NCI-H524 treated with DMSO at 0.1 percent for 48 hours (cell line): Measurements from ENCODE around the gene NAA15.
"Not testable (repeated sequence)": the region's sequence is repeated elsewhere in the genome, so short reads cannot be mapped to it uniquely, and the experiment has no call there.

ENCODE experiments used
- DNase-seq: peaks from one replicate; lab custom pipeline; 2025; lab: John Stamatoyannopoulos, UW

NAA15 gene

DNA sequence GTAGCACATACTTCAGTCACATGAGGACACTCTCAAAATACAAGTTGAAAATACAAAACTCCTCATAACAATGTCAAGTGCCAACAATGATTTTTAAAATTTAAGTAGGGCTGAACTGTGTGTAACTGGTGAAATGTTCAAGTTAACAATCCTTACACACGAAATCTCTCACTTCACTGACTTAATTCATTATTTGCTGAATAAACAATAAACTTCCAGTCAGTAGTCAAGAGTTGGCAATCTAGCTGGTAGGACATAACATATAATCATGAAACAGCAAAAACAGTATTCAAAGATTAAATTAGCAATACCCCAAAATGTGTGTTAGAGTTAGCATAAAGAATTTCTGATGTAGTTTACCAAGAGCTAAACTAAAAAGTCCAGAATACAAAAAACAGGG lies 150.7 kb downstream of the NAA15 start:
- no peak for DNase-seq

DNA sequence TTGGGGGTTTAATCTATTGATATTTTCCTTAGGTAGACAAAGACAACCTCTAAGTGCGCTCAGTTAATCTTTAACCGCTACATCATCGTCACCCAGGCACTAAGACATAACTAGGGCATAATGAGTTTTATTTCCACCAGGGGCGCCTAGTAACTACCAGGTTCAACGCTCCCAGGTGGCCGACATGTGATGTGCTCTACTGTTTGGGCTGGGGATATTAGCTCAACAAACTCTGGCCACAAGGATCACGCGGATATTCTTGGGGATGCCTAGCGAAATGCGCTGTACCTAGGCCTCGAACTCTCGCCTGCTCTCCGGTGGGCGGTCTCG lies 151.7 kb downstream of the NAA15 start:
- DNase-seq: no peak

DNA sequence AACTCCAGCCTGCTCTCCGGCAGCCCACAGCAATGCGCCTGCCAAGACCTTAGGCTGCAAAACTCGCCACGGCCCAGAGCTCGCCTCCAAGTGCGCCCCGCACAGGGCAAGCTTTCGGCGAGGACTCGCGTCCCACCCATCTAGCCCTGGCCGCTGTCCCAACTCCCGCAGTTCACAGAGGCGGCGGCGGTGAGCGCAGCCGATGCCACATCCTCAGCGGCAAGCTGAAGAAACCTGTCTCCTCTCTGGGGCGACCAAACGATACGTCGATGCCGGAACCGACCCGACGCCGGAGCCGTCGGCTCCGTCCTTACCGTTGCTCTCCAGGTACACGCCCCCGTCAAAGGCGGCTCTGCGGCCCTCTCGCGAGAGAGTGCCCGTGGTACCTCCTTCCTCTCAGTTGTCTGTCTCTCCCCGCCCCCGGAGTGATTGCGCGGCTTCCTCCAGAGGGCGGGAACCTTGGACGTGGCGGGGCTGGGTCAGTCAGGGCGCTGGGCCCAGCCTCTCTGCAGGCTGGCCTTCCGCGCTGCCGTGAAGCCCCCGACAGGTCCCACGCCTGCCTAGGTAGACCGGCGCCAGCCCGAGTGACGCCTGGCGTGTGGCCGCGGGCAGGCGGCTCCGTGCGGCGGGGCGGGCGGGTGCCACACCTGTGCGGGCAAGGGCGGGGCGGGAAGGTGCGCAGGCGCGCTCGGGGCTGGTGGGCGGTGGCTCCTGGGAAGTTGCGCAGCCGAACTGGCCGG lies 152.2 kb downstream of the NAA15 start:
- DNase-seq: peak; percentile 43

DNA sequence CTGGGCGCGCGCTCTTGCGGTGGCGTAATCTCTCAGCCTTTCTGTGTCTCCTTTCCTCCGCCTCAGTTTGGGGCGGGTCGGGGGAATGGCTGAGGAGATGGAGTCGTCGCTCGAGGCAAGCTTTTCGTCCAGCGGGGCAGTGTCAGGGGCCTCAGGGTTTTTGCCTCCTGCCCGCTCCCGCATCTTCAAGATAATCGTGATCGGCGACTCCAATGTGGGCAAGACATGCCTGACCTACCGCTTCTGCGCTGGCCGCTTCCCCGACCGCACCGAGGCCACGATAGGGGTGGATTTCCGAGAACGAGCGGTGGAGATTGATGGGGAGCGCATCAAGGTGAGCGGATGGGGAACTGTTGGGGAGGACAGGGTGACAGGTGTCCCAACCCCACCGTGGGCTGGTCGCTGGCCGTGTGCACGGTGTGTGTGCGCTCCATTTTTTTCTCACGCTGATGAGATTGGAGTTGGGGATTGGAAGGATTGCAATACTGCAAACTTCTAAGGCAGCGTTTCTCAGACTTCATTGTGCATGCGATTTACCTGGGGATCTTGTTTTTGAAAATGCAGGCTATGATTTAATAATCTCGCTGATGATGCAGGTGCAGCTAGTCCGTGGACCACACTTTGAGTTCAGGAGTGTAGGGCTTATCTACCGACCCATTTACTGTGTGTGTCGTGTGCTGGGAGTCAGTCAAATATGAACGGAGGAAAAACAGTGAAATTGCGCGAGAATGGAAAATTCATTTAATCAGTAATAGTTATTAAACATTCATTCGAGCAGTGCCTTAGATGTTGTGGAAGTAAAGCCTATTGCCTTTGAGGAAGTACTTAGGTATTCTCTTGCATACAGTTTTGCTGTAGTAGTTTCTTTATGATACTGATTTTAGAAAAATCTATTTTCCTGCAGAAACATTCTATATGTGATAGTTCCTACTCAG lies 153.1 kb downstream of the NAA15 start, which contains the start of gene RAB33B:
Gene RAB33B (plus strand): TSS at position 11 of the 935 bp plus-strand sequence. CDS start 75 bp downstream, at position 86.
- peak; percentile 8 for DNase-seq

DNA sequence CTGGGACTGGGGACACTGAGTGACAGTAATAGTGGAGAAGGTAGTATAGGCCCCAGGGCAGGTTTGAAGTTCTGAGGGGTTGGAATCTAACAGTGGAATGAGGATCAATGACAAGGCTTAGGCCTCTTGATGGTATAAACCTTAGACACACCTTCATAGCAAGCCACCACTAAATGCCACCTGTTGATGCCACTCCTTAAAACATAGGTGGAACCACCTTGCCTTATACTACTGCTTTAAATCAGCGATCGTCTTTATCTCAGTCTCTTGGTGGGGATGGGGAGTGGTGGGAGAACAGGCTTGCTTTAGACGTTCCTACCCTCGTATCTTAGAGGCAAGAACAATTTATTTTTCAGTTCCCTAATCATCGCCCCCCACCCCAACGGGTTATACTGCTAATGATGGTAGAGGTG lies 153.8 kb downstream of the NAA15 start:
- DNase-seq: no peak

DNA sequence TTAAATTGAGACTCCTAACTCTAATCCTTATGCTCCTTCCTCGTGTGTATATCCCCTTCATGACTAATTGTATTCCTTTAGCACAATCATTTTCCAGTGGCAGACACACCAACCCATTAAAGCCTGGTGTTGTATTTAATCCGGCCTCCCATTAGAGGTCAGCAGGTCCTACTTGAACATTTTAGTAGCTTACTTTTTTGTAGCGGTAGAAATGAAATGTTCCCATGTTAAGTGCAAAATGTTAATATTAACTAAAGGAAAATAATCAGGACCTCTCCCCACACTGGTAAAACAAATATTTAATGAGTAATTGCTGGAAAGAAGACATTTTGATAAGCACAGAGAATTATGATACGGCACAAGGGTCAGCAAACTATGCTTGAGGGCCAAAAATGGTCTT lies 156.0 kb downstream of the NAA15 start:
- no peak for DNase-seq

DNA sequence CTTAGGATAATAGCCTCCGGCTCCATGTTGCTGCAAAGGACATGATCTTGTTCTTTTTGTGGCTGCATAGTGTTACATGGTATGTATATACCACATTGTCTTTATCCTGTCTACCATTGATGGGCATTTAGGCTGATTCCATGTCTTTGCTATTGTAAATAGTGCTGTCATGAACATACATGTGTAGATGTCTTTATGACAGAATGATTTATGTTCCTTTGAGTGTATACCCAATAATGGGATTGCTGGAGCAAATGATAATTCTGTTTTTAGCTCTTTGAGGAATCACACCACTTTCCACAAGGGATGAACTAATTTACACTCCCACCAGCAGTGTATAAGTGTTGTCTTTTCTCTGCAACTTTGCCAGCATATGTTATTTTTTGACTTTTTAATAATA lies 157.2 kb downstream of the NAA15 start:
- DNase-seq: no peak

DNA sequence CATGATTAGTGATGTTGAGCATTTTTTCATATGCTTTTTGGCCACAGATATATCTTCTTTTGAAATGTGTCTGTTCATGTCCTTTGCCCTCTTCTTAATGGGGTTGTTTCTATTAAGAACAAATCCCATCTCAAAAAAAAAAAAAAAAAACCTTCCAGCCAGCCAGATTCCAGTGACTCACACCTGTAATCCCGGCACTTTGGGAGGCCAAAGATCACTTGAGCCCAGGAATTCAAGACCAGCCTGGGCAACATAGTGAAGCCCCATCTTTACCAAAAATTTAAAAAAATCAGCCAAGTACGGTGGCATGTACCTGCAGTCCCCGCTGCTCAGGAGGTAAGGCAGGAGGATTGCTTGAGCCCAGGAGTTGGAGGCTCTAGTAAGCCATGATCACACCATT lies 157.7 kb downstream of the NAA15 start:
- no peak for DNase-seq

DNA sequence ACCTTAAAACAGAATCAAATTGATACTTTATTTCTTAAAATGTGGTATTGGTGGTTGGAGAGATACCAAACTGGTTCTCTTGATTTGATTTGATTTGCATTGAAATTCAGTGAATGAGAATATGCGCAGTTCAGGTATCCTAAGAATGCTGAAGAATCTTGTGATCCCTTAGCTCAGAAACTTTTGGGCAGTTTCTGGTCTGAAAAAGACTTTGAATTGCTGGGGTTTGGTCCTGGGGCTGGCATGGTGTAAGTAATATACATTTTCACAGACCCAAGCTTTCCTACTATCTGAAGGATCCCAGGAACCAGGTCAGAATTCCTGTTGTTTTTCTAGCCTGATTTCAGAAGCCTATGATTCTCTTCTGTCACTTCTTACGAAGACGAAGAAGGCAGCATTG lies 159.3 kb downstream of the NAA15 start:
- DNase-seq: no peak

DNA sequence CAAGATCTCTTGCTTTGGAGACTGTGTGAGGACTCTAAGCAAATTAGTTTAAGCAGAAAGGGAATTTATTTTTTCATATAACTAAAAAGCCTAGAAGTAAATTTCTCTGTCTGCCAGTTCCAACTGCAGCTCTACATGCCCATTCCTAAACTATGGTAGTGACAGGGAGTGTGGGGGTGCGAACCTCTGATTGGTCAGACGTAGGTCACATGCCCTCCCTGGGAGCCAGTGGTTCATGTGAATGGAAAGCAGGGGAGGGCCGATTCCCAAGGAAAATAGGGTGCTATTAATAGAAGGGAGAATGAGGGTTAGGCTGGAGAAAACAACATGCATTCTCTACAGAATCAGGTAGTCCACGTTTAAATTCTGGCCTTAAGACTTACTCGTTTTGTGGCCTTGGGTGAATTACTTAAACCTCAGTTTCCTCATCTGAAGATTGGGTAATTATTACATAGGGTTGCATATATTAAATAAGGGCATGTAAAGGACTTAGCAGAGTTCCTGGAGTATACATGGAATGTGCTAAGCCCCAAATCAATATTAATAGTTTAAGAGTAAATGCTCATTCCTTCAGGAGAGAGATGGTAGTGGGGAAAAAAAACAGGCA lies 159.8 kb downstream of the NAA15 start:
- DNase-seq: no peak

DNA sequence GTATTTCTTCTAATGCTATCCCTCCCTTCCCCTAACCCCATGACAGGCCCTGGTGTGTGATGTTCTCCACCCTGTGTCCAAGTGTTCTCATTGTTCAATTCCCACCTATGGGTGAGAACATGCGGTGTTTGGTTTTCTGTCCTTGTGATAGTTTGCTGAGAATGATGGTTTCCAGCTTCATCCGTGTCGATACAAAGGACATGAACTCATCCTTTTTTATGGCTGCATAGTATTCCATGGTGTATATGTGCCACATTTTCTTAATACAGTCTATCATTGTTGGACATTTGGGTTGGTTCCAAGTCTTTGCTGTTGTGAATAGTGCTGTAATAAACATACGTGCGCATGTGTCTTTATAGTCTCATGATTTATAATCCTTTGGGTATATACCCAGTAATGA lies 163.2 kb downstream of the NAA15 start:
- not testable (repeated sequence) for DNase-seq

DNA sequence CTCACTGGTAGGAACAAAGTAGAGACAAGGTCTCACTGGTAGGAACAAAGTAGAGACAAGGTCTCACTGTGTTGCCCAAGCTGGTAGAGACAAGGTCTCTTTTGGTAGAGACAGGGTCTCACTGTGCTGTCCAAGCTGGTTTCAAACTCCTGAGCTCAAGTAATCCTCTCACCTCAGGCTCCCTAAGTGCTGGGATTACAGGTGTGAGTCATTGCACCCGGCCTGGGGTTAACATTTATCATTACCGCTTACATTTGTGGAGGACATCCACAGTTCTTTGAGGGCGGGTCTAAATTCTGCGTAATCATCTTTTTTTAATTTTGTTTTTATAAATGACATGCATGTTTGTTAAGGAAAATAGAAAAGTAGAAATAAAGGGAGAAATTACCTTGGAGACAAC lies 164.6 kb downstream of the NAA15 start:
- DNase-seq: no peak

DNA sequence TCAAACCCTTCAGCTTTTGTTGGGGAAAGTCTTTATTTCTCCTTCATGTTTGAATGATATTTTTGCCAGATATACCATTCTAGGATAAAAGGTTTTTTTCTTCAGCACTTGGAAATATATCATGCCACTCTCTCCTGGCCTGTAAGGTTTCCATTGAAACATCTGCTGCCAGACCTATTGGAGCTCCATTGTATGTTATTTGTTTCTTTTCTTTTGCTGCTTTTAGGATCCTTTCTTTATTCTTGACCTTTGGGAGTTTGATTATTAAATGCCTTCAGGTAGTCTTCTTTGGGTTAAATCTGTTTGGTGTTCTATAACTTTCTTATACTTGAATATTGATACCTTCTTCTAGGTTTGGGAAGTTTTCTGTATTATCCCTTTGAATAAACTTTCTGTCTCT lies 167.5 kb downstream of the NAA15 start:
- not testable (repeated sequence) for DNase-seq

DNA sequence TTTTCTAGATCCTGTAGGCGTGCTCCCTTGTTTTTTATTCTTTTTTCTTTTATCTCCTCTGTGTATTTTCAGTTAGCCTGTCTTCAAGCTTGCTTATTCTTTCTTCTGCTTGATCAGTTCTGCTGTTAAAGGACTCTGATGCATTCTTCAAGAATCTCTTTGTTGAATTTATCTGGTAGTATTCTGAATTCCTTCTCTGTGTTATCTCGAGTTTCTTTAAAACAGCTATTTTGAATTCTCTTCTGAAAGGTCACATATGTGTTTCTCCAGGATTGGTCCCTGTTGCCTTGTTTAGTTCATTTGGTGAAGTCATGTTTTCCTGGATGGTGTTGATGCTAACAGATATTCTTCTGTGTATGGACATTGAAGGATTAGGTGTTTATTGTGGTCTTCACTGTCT lies 167.9 kb downstream of the NAA15 start:
- no peak for DNase-seq
